KMS-11 (cell line): ENCODE data around the gene PLEKHG5.

Source experiments
- H2AFZ ChIP-seq: fragments of 200-600 bp; sonication (generic); 2 replicates; pipeline ENCODE4 v1.6.1; 2016; ENCODE audit warnings: antibody characterized with exemption, mixed run types, low read depth
- H3K27ac ChIP-seq: fragments of 200-600 bp; sonication (generic); 2 replicates; pipeline ENCODE4 v1.6.1; 2016; ENCODE audit warnings: mild to moderate bottlenecking, mixed run types
- H3K27me3 ChIP-seq: fragments of 200-600 bp; sonication (generic); 2 replicates; pipeline ENCODE4 v1.6.1; 2017; ENCODE audit warnings: mild to moderate bottlenecking, low read depth, mixed run types, moderate library complexity; ENCODE audit not compliant: insufficient read depth
- H3K36me3 ChIP-seq: fragments of 200-600 bp; sonication (generic); 2 replicates; pipeline ENCODE4 v1.6.1; 2017; ENCODE audit warnings: mild to moderate bottlenecking, mixed run types; ENCODE audit not compliant: insufficient read depth
- H3K4me1 ChIP-seq: fragments of 200-600 bp; sonication (generic); 2 replicates; pipeline ENCODE4 v1.6.1; 2016; ENCODE audit warnings: mild to moderate bottlenecking, low read depth, mixed run types; ENCODE audit not compliant: poor library complexity, severe bottlenecking
- H3K4me2 ChIP-seq: fragments of 200-600 bp; sonication (generic); 2 replicates; pipeline ENCODE4 v1.7.0; 2016; ENCODE audit warnings: mild to moderate bottlenecking, mixed run types
- H3K4me3 ChIP-seq: fragments of 200-600 bp; sonication (generic); IDR thresholded peaks from 2 replicates; pipeline ENCODE4 v1.6.1; 2017; ENCODE audit warnings: low read depth, low read length, mixed read lengths; ENCODE audit not compliant: insufficient read depth
- H3K79me2 ChIP-seq: fragments of 200-600 bp; sonication (generic); 2 replicates; pipeline ENCODE4 v1.6.1; 2016; ENCODE audit warnings: low read depth, mixed run types; ENCODE audit not compliant: insufficient read depth
- H3K9ac ChIP-seq: fragments of 200-600 bp; sonication (generic); 2 replicates; pipeline ENCODE4 v1.6.1; 2016; ENCODE audit warnings: mild to moderate bottlenecking, mixed run types
- H4K20me1 ChIP-seq: fragments of 200-600 bp; sonication (generic); 2 replicates; pipeline ENCODE4 v1.6.1; 2016; ENCODE audit warnings: mild to moderate bottlenecking, mixed run types; ENCODE audit not compliant: insufficient read depth
- CTCF ChIP-seq: fragments of 200-600 bp; sonication (generic); conservative IDR thresholded peaks from 2 replicates; pipeline ENCODE4 v1.6.1; 2017; ENCODE audit warnings: low read depth, mild to moderate bottlenecking, antibody characterized with exemption, low read length, moderate library complexity, mixed read lengths

PLEKHG5 gene

GRCh38 chr1:6519491-6519934, 28.0 kb upstream of the PLEKHG5 start:
- Histone ChIP-seq H2AFZ (no peak overlapping the region), H3K36me3 (no peaks in the 10 kb centered on the region), H3K4me1 (no peaks in the 10 kb centered on the region), H3K4me3 (no peak overlapping the region), H3K79me2 (no peaks in the 10 kb centered on the region), H4K20me1 (no peaks in the 10 kb centered on the region), H3K27ac (no peak overlapping the region), H3K9ac (no peak overlapping the region), H3K27me3 (no peaks in the 10 kb centered on the region), H3K4me2 (no peak overlapping the region)
- TF ChIP-seq CTCF = no peak

GRCh38 chr1:6517435-6517851, 26.0 kb upstream of the PLEKHG5 start:
- no peak overlapping the region for H3K27ac ChIP-seq
- no peaks in the 10 kb centered on the region for H3K79me2 ChIP-seq
- no peaks in the 10 kb centered on the region for H4K20me1 ChIP-seq
- no peaks in the 10 kb centered on the region for H3K36me3 ChIP-seq
- no peaks in the 10 kb centered on the region for H3K4me1 ChIP-seq
- no peak overlapping the region for H3K4me3 ChIP-seq
- H3K9ac ChIP-seq = no peak overlapping the region
- H2AFZ ChIP-seq = no peak overlapping the region
- no peak overlapping the region for H3K4me2 ChIP-seq
- H3K27me3 ChIP-seq = no peaks in the 10 kb centered on the region
- TF ChIP-seq CTCF = no peak

- H4K20me1 ChIP-seq = no peaks in the 10 kb centered on the region
- H3K27ac ChIP-seq = no peak overlapping the region
- no peaks in the 10 kb centered on the region for H3K36me3 ChIP-seq
- no peaks in the 10 kb centered on the region for H3K79me2 ChIP-seq
- no peak overlapping the region for H2AFZ ChIP-seq
- no peaks in the 10 kb centered on the region for H3K4me1 ChIP-seq
- no peaks in the 10 kb centered on the region; the same call in 1 of the 2 replicates for H3K27me3 ChIP-seq
- no peak overlapping the region for H3K4me3 ChIP-seq
- no peak overlapping the region for H3K9ac ChIP-seq
- no peak overlapping the region for H3K4me2 ChIP-seq
- TF ChIP-seq CTCF = no peak
These were observed 24.3 kb upstream of the PLEKHG5 start for GRCh38 chr1:6515771-6516170.

GRCh38 chr1:6513320-6513801, 21.9 kb upstream of the PLEKHG5 start:
- Histone ChIP-seq H4K20me1 (no peaks in the 10 kb centered on the region), H3K36me3 (no peaks in the 10 kb centered on the region), H3K27ac (no peak overlapping the region), H3K4me3 (no peak overlapping the region), H3K27me3 (peaks cover 13% of the 10 kb centered on the region; the same call in 1 of the 2 replicates), H3K4me2 (no peak overlapping the region), H2AFZ (no peak overlapping the region), H3K79me2 (no peaks in the 10 kb centered on the region), H3K9ac (no peak overlapping the region), H3K4me1 (no peaks in the 10 kb centered on the region)
- no peak for TF ChIP-seq CTCF
